NCI-H2196 treated with DMSO at 0.1 percent for 48 hours (cell line): ENCODE measurements around the gene LRRC58.

Experiments
- DNase-seq: peaks from one replicate; lab custom pipeline; 2025; ENCODE audit not compliant: unreplicated experiment; lab: John Stamatoyannopoulos, UW

LRRC58 gene

GRCh38 chr3:120281261-120281660 lies 67.9 kb downstream of the LRRC58 start:
- no peak for DNase-seq

DNA sequence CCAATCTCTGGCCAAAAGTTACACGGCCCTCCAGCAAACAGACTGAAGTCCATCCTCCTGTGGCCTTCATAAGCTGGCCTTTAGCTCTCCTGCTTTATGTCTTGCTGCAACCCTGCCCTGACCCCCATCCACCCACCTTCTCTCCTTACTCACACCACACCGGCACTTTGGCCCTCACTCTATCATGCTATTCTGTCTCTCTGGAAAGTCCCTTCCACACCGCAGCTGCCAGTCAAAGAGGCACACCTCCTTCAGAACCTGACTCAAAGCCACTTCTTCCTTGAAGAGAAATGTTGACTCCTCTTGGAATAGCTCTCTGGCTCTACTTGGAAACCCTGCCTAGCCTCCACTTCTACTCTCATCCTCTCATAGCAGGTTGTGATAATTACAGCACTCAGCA lies 68.6 kb downstream of the LRRC58 start:
- no peak for DNase-seq

GRCh38 chr3:120280026-120280425 lies 69.1 kb downstream of the LRRC58 start:
- DNase-seq, result no peak

DNA sequence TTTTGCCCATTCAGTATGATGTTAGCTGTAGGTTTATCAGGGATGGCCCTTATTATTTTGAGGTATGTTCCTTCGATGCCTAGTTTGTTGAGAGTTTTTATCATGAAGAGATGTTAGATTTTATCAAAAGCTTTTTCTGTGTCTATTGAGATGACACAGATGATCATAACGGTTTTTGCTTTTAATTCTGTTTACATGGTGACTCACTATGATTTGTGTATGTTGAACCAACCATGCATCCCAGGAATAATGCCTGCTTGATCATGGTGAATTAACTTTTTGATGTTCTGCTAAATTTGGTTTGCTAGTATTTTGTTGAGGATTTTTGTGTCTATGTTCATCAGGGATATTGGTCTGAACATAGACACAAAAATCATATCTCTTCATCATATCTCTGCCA lies 72.4 kb downstream of the LRRC58 start:
- DNase-seq, result no peak

GRCh38 chr3:120275618-120276017 lies 73.5 kb downstream of the LRRC58 start:
- no peak for DNase-seq

GRCh38 chr3:120274739-120275167 lies 74.4 kb downstream of the LRRC58 start:
- DNase-seq, result peak; percentile 86
